Measurements from ENCODE around the gene CHSY1.
"Not testable (repeated sequence)": the region's sequence is repeated elsewhere in the genome, so short reads cannot be mapped to it uniquely, and the experiment has no call there.

CHSY1 gene

GRCh38 chr15:101244889-101245668 is 6.8 kb downstream of the CHSY1 start:
- DNase-seq (ENCODE audit: low read depth), result no peak

GRCh38 chr15:101244036-101244781 is 7.6 kb downstream of the CHSY1 start:
- DNase-seq (ENCODE audit: low read depth), result no peak

DNA sequence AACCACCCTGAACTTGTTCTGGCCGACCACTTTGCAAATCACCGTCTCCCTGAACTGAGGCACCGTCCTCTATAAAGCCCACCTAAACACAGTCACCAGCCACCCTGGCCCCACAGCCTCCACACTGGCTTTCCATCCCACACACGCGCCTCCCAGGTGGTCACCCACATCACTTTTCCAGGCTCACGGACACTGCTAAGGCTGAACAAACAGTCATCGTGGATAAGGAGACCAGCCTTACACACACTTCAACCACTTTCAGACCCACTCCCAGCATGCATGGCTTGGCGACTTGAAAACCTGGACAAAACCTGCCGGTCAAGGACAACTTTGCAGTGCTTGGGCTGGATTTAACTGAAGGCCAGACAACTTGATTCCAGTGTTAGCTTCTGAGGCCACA is 8.4 kb downstream of the CHSY1 start:
- no peak for DNase-seq (ENCODE audit: low read depth)

GRCh38 chr15:101242999-101243336 is 8.9 kb downstream of the CHSY1 start:
- DNase-seq (ENCODE audit: low read depth), result no peak

DNA sequence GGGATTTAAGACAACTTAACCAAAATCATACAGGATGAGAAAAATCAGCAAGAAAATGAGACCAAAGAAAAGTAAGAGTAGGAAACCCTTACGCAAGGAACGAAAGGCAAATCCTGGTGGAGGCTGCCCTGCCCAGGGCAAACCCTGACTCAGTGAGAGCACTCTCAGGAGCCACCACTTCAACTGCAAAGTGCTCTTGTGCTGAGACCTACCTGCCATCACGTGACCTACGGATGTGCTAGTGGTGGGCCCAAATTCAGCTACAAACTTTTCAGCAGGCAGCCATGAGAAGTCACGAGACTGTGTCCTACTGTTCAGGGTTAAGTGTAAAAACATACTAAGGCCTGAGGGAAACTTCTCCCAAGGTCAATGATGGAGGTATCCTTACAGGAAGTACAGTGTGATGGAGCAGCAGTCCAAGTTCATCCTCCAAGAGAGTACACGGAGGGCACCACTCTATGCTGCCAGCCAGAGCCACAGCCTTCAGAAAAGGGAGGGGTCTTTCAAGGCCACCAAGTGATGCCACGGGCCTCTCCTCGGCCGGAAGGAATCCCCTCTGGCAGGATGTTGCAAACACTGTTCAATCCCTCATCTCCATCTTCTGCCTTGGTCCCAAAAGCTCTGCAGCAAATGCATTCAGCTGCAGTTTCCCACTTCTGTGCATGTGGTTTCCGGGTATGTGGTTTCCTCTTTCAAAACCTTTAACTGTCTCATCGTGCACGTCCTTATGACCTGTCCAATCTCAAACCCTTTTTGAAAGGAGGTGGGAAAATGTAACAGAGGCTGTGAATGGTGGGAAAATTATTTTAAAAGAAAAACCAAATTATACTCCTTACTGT is 9.5 kb downstream of the CHSY1 start:
- peak; percentile 17 for DNase-seq (ENCODE audit: low read depth)

DNA sequence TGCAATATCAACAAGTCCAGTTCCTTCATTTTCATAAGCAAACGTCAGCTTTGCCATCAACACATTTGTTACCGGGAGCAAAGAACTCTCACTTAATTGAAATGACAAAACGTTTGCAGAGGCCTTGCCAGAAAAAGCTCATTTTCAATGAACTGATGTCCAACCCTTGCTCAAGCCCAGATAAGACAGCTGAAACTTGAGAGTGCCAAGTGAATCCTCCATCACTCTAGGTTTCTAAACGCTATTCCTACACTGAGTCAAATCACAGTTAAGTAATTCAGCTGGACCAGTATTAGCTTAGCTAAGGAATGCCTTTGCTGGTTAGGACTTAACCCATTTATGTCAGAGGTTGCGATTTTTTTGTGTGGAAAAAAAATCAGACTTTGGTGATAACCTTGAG is 11.5 kb downstream of the CHSY1 start:
- no peak for DNase-seq (ENCODE audit: low read depth)

GRCh38 chr15:101239724-101240136 is 12.1 kb downstream of the CHSY1 start:
- DNase-seq (ENCODE audit: low read depth), result no peak

GRCh38 chr15:101237251-101237650 is 14.6 kb downstream of the CHSY1 start:
- no peak for DNase-seq (ENCODE audit: low read depth)

- DNase-seq (ENCODE audit: low read depth), result no peak
Observed at GRCh38 chr15:101233651-101234280, 18.1 kb downstream of the CHSY1 start.

GRCh38 chr15:101232677-101233076 is 19.2 kb downstream of the CHSY1 start:
- DNase-seq (ENCODE audit: low read depth), result no peak

DNA sequence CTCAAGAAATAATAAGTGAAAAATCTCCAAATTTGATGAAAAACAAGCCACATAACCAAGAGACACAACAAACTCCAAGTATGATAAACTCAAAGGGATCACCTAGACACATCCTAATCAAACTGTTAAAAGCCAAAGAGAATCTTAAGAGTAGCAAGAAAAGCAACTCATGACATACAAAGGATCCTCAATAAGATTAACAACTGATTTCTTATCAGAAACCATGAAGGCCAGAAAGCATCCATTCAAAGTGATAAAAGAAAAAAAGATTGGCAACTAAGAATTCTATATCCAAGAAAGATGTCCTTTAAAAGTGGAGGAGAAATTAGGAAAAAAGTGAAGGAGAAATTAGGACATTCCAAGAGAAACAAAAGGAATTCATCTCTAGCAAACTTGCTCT is 23.5 kb downstream of the CHSY1 start:
- DNase-seq (ENCODE audit: low read depth), result no peak

GRCh38 chr15:101225658-101226057 is 26.2 kb downstream of the CHSY1 start:
- no peak for DNase-seq (ENCODE audit: low read depth)

- DNase-seq (ENCODE audit: low read depth), result no peak
Observed at GRCh38 chr15:101221902-101222301, 29.9 kb downstream of the CHSY1 start.

- DNase-seq (ENCODE audit: low read depth), result no peak
Observed at GRCh38 chr15:101220060-101220459, 31.8 kb downstream of the CHSY1 start.

DNA sequence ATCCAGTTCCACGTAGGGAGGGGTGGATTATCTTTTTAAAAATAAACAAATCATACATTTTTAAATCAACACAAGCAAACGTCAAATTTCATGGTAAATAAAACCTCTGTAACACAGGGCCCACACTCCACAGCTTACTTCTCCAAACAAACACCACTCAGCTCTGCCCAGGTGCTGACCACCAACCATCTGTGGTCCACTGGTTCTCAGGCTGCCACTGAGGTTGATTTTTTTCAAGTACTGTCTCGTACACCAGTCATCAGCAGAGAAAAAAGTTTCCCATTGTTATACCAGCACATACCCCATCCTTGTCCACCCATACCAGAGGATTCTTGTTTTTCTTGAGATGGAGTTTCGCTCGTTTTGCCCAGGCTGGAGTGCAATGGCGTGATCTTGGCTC is 32.4 kb downstream of the CHSY1 start:
- no peak for DNase-seq (ENCODE audit: low read depth)

DNA sequence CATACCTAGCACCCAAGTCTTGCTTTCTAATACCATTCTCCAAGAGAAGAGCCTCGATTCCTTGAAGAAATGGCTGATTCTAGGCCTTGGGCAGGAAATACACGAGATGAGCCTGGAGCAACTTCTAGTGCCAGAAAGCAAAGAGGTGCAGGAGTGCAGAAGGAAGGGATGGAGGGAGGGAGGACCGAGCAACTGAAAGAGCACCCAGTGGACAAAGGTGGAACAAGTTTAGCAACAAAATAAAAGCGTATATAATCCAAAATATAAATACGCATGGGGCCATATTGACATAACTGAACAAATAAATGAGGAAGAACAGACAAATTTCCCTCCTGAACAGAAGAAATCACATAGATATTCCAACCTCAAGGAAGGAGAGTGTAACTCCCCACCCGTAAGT is 34.4 kb downstream of the CHSY1 start:
- DNase-seq (ENCODE audit: low read depth), result no peak

DNA sequence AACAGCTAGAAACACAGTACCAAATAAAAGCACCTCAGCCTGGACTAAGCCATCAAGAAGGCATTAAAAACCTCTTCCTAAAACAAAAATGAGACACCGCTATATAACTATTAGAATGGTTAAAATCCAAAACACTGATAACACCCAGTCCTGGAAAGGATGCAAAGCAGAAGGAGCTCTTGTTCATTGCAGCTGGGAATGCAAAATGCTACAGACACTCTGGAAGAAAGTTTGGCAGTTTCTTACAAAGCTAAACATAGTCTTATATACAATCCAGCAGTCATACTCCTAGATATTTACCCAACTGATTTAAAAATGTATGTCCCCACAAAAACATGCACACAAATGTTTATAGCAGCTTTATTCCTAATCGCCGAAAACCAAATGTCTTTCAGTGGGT is 35.7 kb downstream of the CHSY1 start:
- no peak for DNase-seq (ENCODE audit: low read depth)

DNA sequence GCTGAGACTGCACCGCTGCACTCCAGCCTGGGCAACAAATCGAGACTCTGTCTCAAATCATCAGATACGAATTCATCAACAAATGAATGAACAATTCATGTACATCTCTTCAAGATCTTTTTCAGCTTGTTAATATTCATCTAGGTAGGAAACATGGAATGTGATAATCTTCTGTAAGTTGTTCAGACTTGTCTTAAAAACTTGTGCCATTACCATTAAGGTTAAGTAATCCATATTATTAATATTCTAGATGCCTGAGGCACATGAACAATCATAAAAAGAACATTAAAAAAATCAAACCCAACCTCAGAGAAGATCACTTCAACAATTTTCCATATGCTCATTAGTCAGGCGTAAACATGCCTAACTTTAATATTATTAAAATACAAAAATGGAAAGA is 36.2 kb downstream of the CHSY1 start:
- no peak for DNase-seq (ENCODE audit: low read depth)

DNA sequence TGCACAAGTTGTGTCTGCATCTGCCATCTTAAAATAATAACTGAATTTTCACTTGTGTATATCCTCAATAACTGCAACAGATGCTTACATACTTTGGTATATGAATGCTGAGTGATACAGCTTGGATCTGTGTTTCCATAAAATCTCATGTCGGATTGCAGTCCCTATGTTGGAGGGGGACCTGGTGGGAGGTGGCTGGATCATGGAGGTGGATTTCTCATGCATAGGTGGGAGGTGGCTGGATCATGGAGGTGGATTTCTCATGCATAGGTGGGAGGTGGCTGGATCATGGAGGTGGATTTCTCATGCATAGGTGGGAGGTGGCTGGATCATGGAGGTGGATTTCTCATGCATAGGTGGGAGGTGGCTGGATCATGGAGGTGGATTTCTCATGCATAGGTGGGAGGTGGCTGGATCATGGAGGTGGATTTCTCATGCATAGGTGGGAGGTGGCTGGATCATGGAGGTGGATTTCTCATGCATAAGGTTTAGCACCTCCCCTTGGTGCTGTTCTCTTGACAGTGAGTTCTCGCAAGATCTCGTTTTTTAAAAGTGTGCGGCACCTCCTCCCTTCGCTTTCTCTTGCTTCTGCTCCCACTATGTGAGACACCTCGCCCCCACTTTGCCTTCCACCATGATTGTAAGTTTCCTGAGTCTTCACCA is 37.3 kb downstream of the CHSY1 start:
- DNase-seq (ENCODE audit: low read depth), result not testable (repeated sequence)

DNA sequence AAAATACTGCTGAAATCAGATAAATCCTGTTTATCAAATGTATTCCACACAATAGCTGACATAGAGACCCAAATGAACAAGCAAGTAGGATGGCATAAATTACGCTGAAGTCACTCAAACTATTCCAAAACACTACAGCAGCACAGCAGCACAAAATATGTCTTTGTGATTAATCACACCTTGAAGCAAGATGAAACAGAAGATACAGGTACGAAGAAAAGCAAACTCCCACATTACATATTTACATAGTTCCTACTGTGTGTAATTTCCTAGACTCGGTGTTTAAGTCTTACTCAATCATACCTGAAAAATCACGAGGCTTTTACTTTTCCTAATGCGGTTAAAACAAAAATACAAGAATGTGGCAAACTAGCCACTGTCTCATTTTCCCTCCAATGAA is 38.3 kb downstream of the CHSY1 start:
- no peak for DNase-seq (ENCODE audit: low read depth)

GRCh38 chr15:101213147-101213546 is 38.7 kb downstream of the CHSY1 start:
- DNase-seq (ENCODE audit: low read depth), result no peak

GRCh38 chr15:101211897-101212296 is 40.0 kb downstream of the CHSY1 start:
- DNase-seq (ENCODE audit: low read depth), result no peak
